ENCODE results near the gene IFT122. TPM values are rescaled to one million over a fixed set of nuclear protein-coding genes. Genes with fewer than 3 reads are reported as not detected.
A peak's percentile ranks its signal among the peaks of the same experiment; 100 is the strongest.

The IFT122 gene
- total RNA-seq, 6 donors from 2014 or later, result 23.7 to 126 (median 29.1) TPM

GRCh38 chr3:129559565-129560079, 119.6 kb downstream of the IFT122 start:
- 88 to 89% methylated on average over 4 to 14 of the region's 20 CpGs for WGBS, 2 donors
- DNase-seq (peak in 1 of 2 donors; percentile 76), ATAC-seq (ENCODE audit: low FRiP score in 2 of 2) (no peak)
- H3K36me3 ChIP-seq, result peaks cover 10 to 91% (median 83%) of the 10 kb centered on the region in 4 donors
- no peaks in the 10 kb centered on the region for H3K9me3 ChIP-seq
- TF ChIP-seq EP300 (IDR thresholded peaks at IDR 0.05) (no peak), POLR2A (IDR thresholded peaks at IDR 0.05) (no peak), CTCF (IDR thresholded peaks at IDR 0.05) (no peak), POLR2AphosphoS5 (IDR thresholded peaks at IDR 0.05) (no peak)
- peak overlapping the region in 3 of 4 donors; percentile 68 to 85 (median 78) for H3K27ac ChIP-seq
- no peak overlapping the region for H3K4me3 ChIP-seq
- H3K4me1 ChIP-seq, result peaks cover 47 to 56% (median 51%) of the 10 kb centered on the region in 4 donors
- H3K27me3 ChIP-seq, result no peaks in the 10 kb centered on the region

DNA sequence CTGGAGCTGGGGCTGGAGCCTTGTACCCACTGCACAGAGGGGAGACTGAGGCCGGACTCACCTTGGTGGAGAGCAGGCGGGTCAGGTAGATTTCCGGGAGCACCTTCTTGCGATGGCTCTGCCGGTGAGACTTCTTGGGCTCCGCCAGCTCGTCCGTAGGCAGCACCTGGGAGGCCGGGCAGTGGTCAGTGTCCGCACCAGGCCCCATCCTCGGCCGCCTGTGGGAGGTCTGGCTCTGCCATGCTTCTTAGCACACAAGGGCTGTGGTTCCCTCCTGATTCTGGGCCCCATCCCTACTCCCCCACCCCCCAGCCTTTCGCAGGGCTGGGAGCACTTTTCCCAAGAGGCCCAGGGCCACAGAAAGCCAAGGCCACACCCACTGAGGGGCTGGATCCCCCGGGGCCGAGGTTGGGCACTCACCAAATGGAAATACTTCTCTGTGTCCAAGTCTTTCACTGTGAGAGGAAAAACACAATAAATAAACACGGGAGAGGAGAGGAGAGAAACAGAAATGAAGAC, 120.3 kb downstream of the IFT122 start:
- Histone ChIP-seq H3K9me3 (no peaks in the 10 kb centered on the region), H3K27me3 (no peaks in the 10 kb centered on the region), H3K4me1 (peaks cover 40 to 49% (median 44%) of the 10 kb centered on the region in 4 donors), H3K4me3 (no peak overlapping the region), H3K36me3 (peaks cover 10 to 94% (median 88%) of the 10 kb centered on the region in 4 donors), H3K27ac (peak overlapping the region; percentile 65 to 85 (median 73))
- no peak for ATAC-seq (ENCODE audit: low FRiP score in 2 of 2)
- DNase-seq, result peak in 1 of 2 donors; percentile 70
- WGBS, 2 donors, result 13 to 17% methylated on average over 4 of the region's 16 CpGs
- TF ChIP-seq POLR2AphosphoS5 (IDR thresholded peaks at IDR 0.05) (no peak), POLR2A (IDR thresholded peaks at IDR 0.05) (no peak), CTCF (IDR thresholded peaks at IDR 0.05) (no peak), EP300 (IDR thresholded peaks at IDR 0.05) (no peak)

GRCh38 chr3:129560911-129561594, 121.0 kb downstream of the IFT122 start:
- Histone ChIP-seq H3K9me3 (no peaks in the 10 kb centered on the region), H3K36me3 (peaks cover 13 to 94% (median 89%) of the 10 kb centered on the region in 4 donors), H3K4me1 (peaks cover 38 to 44% (median 39%) of the 10 kb centered on the region in 4 donors), H3K27me3 (no peaks in the 10 kb centered on the region), H3K4me3 (no peak overlapping the region), H3K27ac (peak overlapping the region; percentile 65 to 85 (median 73))
- ATAC-seq (ENCODE audit: low FRiP score in 2 of 2), result peak; percentile 70 to 78
- TF ChIP-seq CTCF (IDR thresholded peaks at IDR 0.05), result no peak
- TF ChIP-seq POLR2AphosphoS5 (IDR thresholded peaks at IDR 0.05), result peak; percentile 34 to 54
- DNase-seq, result peak; percentile 80 to 87
- 41 to 42% methylated on average over 8 to 12 of the region's 18 CpGs for WGBS, 2 donors

DNA sequence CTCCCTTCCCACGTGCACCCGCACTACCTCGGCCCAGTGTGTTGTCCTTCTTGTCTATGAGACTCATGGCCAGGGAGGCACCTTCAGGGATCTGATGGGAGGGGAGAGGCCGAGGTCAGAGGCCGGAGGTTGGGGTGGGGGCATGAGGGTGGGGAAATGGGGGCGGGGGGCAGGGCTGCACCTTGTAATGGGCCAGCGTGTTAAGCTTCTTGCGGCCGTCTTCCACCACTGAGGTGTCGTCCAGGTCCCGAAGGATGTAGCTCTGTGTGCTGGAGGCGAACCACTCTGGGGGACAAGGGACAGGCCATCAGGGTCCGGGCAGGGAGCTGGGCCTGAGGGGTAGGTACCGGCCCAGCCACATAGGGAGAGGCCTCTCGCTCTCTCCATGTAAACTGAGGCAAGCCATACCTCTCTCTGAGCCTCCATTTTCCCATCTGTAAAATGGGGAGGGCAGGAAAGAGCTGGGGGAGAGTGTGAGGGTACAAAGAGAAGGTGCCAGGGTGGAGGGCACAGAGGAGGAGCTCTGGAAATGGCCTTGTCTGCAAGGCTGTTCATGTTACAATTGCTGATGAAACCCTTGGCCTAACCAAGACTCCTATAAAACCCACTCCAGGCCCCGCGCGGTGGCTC, 121.7 kb downstream of the IFT122 start:
- H3K27ac ChIP-seq, result peak overlapping the region; percentile 65 to 85 (median 73)
- 84 to 89% methylated on average over 13 to 18 of the region's 18 CpGs for WGBS, 2 donors
- DNase-seq (no peak), ATAC-seq (ENCODE audit: low FRiP score in 2 of 2) (no peak)
- H3K4me3 ChIP-seq, result no peak overlapping the region
- peaks cover 38 to 44% (median 39%) of the 10 kb centered on the region in 4 donors for H3K4me1 ChIP-seq
- peaks cover 19 to 94% (median 89%) of the 10 kb centered on the region in 4 donors for H3K36me3 ChIP-seq
- no peak for TF ChIP-seq EP300 (IDR thresholded peaks at IDR 0.05)
- no peak for TF ChIP-seq CTCF (IDR thresholded peaks at IDR 0.05)
- no peak for TF ChIP-seq POLR2AphosphoS5 (IDR thresholded peaks at IDR 0.05)
- no peak for TF ChIP-seq POLR2A (IDR thresholded peaks at IDR 0.05)
- H3K9me3 ChIP-seq, result no peaks in the 10 kb centered on the region
- H3K27me3 ChIP-seq, result no peaks in the 10 kb centered on the region

All from upper lobe of left lung (tissue), 6 donors.